A549 (cell line): ENCODE measurements around the gene CIB4.

Experiments
- CTCF ChIP-seq: fragments of >200 bp; sonication (Bioruptor Twin); formaldehyde crosslinking; IDR thresholded peaks from 3 replicates; pipeline ENCODE4 v1.5.1; 2016
- EP300 ChIP-seq, 2 experiments: fragments of >200 bp; sonication (Bioruptor Twin); formaldehyde crosslinking; IDR thresholded peaks; 2 replicates in 1 of 2; 3 replicates in 1 of 2; pipeline ENCODE4 v1.6.1; 2016 to 2017
- FOSL2 ChIP-seq, 2 experiments: fragments of 450-650 bp in 1 of 2; fragments of >200 bp in 1 of 2; sonication (Bioruptor Twin) in 1 of 2; formaldehyde crosslinking; IDR thresholded peaks; 2 replicates each; pipeline versions ENCODE4 v1.5.0 to v1.6.1; 2016 to 2020; ENCODE audit warnings: mild to moderate bottlenecking in 1 of 2, moderate library complexity in 1 of 2
- JUNB ChIP-seq: fragments of >200 bp; sonication (Bioruptor Twin); formaldehyde crosslinking; IDR thresholded peaks from 2 replicates; pipeline ENCODE4 v1.6.1; 2016
- PHF8 ChIP-seq: fragments of 200-600 bp; sonication (generic); IDR thresholded peaks from 2 replicates; pipeline ENCODE4 v1.6.1; 2016; ENCODE audit warnings: low read depth, mild to moderate bottlenecking, antibody characterized with exemption, moderate library complexity, borderline replicate concordance
- POLR2A ChIP-seq: IDR thresholded peaks from 2 replicates; pipeline ENCODE4 v1.6.1; 2012; ENCODE audit warnings: mild to moderate bottlenecking, low read length
- REST ChIP-seq: fragments of 200-600 bp; sonication (generic); IDR thresholded peaks from 2 replicates; pipeline ENCODE4 v1.6.1; 2016; ENCODE audit warnings: antibody characterized with exemption, mild to moderate bottlenecking, moderate library complexity

GRCh38 chr2:26653207-26654060, 12.3 kb upstream of the CIB4 start:
- TF ChIP-seq PHF8 (no peak), EP300 (IDR thresholded peaks at IDR 0.05) (no peak), CTCF (no peak), REST (no peak), JUNB (no peak), POLR2A (no peak), FOSL2 (IDR thresholded peaks at IDR 0.05) (no peak), FOSL2 (CRISPR knock-in tag; IDR thresholded peaks at IDR 0.05) (no peak)
